ENCODE measurements around the gene CCDC102A.

The CCDC102A gene

DNA sequence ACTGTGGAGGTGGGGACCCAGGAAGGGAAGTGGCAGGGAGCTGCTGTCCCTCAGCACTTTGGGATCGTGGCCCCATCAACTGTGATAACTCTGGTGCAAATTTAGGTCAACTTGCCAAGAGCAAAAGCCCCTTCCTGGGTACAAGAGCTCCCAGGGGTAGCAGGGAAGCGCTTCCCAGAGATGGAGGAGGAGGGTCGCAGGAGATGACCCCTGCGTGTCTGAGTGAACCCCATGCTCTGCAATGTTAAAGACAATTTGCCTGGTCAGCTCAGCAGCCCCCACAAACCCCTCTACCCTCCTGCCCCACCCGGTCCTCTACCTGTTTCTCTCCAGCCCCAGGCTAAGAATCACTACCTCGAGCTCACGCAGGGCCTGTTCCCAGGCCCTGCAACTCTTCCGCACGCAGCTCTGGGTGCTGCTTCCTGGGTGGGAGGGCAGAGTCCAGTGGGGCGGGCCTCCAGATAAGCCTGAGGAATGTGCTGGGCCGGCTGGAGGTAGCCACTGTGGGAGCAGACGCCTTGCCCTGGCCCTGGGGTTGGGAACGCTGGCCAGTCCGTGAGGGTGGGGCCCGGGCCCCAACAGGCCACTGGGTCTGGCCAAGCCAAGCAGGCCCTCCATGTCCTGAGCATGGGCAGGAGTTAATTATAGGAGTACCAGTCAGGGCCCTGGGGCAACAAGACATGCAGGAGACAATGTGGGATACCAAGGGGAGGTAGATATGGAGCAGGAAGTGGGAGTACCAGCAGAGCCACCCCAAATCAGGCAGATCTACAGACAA, 56.2 kb downstream of the CCDC102A start:
- Mint-ChIP-seq H3K27me3 (ENCODE audit: low read depth) (no peaks in the 10 kb centered on the region), H3K27ac (peak overlapping the region; percentile 19 to 82 (median 66)), H3K36me3 (ENCODE audit: low read depth) (no peaks in the 10 kb centered on the region), H3K9me3 (no peaks in the 10 kb centered on the region), H3K4me1 (peaks cover 21% of the 10 kb centered on the region), H3K4me3 (peak overlapping the region; percentile 84 to 88 (median 85))
- TF ChIP-seq, protein P1, sequence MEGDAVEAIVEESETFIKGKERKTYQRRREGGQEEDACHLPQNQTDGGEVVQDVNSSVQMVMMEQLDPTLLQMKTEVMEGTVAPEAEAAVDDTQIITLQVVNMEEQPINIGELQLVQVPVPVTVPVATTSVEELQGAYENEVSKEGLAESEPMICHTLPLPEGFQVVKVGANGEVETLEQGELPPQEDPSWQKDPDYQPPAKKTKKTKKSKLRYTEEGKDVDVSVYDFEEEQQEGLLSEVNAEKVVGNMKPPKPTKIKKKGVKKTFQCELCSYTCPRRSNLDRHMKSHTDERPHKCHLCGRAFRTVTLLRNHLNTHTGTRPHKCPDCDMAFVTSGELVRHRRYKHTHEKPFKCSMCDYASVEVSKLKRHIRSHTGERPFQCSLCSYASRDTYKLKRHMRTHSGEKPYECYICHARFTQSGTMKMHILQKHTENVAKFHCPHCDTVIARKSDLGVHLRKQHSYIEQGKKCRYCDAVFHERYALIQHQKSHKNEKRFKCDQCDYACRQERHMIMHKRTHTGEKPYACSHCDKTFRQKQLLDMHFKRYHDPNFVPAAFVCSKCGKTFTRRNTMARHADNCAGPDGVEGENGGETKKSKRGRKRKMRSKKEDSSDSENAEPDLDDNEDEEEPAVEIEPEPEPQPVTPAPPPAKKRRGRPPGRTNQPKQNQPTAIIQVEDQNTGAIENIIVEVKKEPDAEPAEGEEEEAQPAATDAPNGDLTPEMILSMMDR (IDR thresholded peaks at IDR 0.05; ENCODE audit: unreplicated experiment in 3 of 3), result no peak

DNA sequence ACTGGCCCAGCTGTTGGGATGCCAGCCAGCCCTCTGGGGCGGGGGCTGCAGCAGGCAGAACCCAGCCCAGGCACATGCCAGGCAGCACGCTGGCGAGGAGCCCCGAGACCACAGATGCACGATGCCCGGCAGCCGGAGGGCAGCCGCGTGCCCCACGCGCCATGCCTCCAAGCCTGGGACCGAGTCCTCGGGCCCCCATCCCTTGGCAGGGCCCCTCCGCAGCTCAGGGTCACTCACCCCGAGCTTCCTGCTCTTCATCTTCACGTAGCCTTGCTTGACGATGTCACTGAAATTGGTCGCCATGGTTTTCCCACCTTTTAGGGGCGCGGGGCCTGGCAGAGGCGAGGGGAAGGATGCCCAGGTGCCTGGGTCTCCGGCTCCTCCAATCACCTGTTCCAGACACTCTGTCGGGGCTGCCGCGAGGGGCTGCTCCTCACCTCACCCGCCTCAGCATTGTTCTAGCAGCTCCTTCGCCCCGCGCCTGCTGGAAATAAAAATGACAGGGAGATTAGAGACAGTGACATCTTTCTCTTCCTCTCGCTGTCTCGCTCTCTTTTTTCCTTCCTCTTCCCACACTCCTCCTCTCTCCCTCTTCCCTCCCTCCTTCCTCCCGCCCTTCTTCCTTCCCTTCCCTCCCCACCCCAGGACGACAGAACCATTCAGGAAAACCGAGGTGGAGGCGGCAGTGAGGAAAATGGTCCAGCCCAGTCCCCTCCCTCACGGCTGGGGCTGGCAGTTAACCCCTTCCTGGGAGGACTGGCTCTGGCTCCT, 57.0 kb downstream of the CCDC102A start:
- H3K9me3 Mint-ChIP-seq, result no peaks in the 10 kb centered on the region
- H3K4me1 Mint-ChIP-seq, result peaks cover 21% of the 10 kb centered on the region
- no peaks in the 10 kb centered on the region for H3K27me3 Mint-ChIP-seq (ENCODE audit: low read depth)
- peaks cover 3% of the 10 kb centered on the region for H3K36me3 Mint-ChIP-seq (ENCODE audit: low read depth)
- peak overlapping the region; percentile 19 to 82 (median 66) for H3K27ac Mint-ChIP-seq
- TF ChIP-seq, protein P1 (IDR thresholded peaks at IDR 0.05; ENCODE audit: unreplicated experiment in 3 of 3), result no peak
- H3K4me3 Mint-ChIP-seq, result peak overlapping the region; percentile 84 to 88 (median 85)

DNA sequence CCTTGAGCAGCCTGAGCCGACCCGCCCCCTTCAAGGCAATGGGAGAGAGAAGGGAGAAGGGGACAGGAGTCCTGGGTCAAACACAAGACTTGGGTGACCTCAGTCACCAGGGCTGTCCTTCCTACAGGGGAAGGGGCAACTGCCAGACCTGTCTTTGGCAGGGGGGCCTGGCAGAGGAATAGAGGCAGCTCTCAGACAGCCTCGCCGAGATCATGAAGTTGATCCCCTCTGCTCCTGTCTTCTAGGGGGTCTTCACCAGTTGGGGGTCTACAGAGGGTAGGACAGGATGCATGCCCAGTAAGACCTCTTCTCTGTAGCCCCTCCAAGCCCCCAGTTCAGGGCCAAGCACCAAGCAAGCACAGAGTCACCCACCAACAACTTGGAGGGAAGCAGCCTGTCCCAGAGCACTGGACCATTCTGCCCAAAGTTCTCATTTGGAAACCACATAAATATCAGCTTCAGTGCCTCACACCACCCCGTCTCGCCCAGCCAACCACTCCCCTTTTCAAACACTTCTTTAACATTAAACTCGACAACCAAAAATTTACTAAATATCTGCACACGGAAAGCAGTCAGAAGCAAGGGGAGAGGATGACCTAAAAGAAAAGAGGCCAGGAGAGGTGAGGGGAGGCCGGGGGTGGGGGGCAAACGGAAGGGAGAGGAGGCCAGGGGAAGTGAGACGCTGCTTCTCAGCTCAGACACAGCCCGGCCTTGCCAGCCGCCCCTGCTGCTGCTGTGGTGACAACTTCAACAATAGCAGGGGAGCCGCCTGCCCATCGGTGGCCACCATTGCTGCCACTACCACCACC, 57.8 kb downstream of the CCDC102A start:
- Mint-ChIP-seq H3K4me1 (peaks cover 21% of the 10 kb centered on the region), H3K27me3 (ENCODE audit: low read depth) (no peaks in the 10 kb centered on the region), H3K9me3 (no peaks in the 10 kb centered on the region), H3K4me3 (peak overlapping the region; percentile 79 to 83 (median 82)), H3K27ac (peak overlapping the region in 2 of 3 experiments; percentile 20 to 30), H3K36me3 (ENCODE audit: low read depth) (peaks cover 3% of the 10 kb centered on the region)
- TF ChIP-seq, protein P1 (IDR thresholded peaks at IDR 0.05; ENCODE audit: unreplicated experiment in 3 of 3), result no peak

GRCh38 chr16:57477531-57478202, 58.7 kb downstream of the CCDC102A start:
- TF ChIP-seq, protein P1 (IDR thresholded peaks at IDR 0.05; ENCODE audit: unreplicated experiment in 3 of 3), result no peak
- peaks cover 21% of the 10 kb centered on the region for H3K4me1 Mint-ChIP-seq
- H3K36me3 Mint-ChIP-seq (ENCODE audit: low read depth), result peaks cover 3% of the 10 kb centered on the region
- H3K4me3 Mint-ChIP-seq, result peak overlapping the region; percentile 2 to 82 (median 79)
- no peaks in the 10 kb centered on the region for H3K27me3 Mint-ChIP-seq (ENCODE audit: low read depth)
- no peaks in the 10 kb centered on the region for H3K9me3 Mint-ChIP-seq
- peak overlapping the region in 1 of 3 experiments; percentile 13 for H3K27ac Mint-ChIP-seq

All from nephron (organoid).